ENCODE measurements around the gene SETBP1. TPM values are rescaled to one million over a fixed set of nuclear protein-coding genes. Genes with fewer than 3 reads are reported as not detected.

The SETBP1 gene
- total RNA-seq, 2 donors from 2014 or later = 17.3 to 20.1 TPM

DNA sequence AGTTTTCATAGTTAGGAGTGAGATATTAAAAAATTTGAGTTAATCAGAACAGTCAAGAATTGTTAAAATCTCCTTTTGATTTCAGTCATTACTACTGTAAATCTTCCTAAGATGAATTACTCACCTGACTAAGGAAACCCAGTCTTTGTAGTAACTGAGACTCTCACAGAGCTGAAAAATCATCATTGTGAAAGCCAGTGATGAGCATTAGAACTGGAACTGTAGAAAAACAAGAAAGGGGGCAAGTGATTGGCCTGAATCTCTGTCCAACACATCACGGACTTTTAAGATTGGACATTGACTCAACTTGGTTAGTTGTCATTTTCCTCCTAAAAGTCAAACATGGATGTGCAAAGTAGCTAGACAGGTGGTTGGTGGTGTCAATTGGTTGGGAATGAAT lies 21.9 kb downstream of the SETBP1 start:
- TF ChIP-seq, protein P1, sequence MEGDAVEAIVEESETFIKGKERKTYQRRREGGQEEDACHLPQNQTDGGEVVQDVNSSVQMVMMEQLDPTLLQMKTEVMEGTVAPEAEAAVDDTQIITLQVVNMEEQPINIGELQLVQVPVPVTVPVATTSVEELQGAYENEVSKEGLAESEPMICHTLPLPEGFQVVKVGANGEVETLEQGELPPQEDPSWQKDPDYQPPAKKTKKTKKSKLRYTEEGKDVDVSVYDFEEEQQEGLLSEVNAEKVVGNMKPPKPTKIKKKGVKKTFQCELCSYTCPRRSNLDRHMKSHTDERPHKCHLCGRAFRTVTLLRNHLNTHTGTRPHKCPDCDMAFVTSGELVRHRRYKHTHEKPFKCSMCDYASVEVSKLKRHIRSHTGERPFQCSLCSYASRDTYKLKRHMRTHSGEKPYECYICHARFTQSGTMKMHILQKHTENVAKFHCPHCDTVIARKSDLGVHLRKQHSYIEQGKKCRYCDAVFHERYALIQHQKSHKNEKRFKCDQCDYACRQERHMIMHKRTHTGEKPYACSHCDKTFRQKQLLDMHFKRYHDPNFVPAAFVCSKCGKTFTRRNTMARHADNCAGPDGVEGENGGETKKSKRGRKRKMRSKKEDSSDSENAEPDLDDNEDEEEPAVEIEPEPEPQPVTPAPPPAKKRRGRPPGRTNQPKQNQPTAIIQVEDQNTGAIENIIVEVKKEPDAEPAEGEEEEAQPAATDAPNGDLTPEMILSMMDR (conservative IDR thresholded peaks at IDR 0.05) = no peak
- no peaks in the 10 kb centered on the region for H3K9me3 Mint-ChIP-seq
- no peaks in the 10 kb centered on the region for H3K27me3 ChIP-seq (ENCODE audit: control insufficient read depth, insufficient read depth, low read length, poor library complexity, severe bottlenecking)
- H3K36me3 ChIP-seq (ENCODE audit: control insufficient read depth, insufficient read depth, low read length) = peaks cover 35% of the 10 kb centered on the region
- H3K27ac ChIP-seq (ENCODE audit: low read depth, low read length) = no peak overlapping the region
- peaks cover 12% of the 10 kb centered on the region for H3K4me1 ChIP-seq (ENCODE audit: control insufficient read depth, insufficient read depth, low read length)
- no peak overlapping the region for H3K9ac ChIP-seq (ENCODE audit: extremely low read depth, low read length, poor library complexity, severe bottlenecking)
- no peak overlapping the region for H3K4me3 ChIP-seq (ENCODE audit: low read length)
- H3K27me3 Mint-ChIP-seq (ENCODE audit: insufficient read depth) = no peaks in the 10 kb centered on the region
- WGBS, 2 experiments (ENCODE audit: insufficient coverage in 1 of 2, insufficient read length in 1 of 2) = 93 to 100% methylated on average over 1 of the region's 1 CpG
- H3K9me3 ChIP-seq (ENCODE audit: control insufficient read depth, low read length) = no peaks in the 10 kb centered on the region
- H3K4me1 Mint-ChIP-seq = peaks cover 38% of the 10 kb centered on the region
- no peak for DNase-seq
- H3K27ac Mint-ChIP-seq = no peak overlapping the region
- peaks cover 20% of the 10 kb centered on the region for H3K36me3 Mint-ChIP-seq (ENCODE audit: low read depth)
- H3K4me3 Mint-ChIP-seq = no peak overlapping the region

DNA sequence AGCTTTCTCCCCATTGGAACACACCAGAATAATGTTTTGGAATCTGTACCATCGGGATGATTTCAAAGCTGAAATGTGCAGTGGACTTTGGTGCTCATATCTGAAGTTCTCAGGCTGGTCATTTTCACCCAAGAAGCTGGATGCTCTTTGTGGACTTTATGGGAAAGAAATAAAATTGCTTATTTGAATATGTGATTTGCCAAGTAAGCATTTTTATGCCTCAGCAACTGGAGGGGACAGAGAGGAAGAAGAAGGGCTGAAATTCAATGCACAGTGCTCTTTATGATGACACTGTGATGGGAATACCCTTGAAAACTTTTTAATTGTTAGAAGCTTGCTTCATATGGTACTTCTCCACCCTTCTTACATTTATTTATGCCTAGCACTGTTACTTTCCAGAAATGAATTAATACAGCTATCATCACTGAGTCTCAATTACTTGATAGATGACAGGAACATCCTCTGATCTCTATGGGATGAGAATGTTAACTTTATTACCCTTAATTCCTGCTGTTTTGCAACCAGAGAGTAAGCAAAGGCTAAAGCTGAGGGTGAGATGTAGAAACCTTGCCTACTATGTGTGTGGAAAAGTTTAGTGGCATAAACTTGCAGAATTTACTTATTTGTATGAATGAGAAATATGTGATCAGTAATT lies 23.6 kb downstream of the SETBP1 start:
- H3K36me3 Mint-ChIP-seq (ENCODE audit: low read depth) = peaks cover 21% of the 10 kb centered on the region
- no peaks in the 10 kb centered on the region for H3K9me3 Mint-ChIP-seq
- peaks cover 45% of the 10 kb centered on the region for H3K4me1 Mint-ChIP-seq
- H3K9me3 ChIP-seq (ENCODE audit: control insufficient read depth, low read length) = no peaks in the 10 kb centered on the region
- no peaks in the 10 kb centered on the region for H3K27me3 ChIP-seq (ENCODE audit: control insufficient read depth, insufficient read depth, low read length, poor library complexity, severe bottlenecking)
- no peak overlapping the region for H3K27ac Mint-ChIP-seq
- no peak overlapping the region for H3K9ac ChIP-seq (ENCODE audit: extremely low read depth, low read length, poor library complexity, severe bottlenecking)
- TF ChIP-seq, protein P1 (conservative IDR thresholded peaks at IDR 0.05) = no peak
- H3K4me1 ChIP-seq (ENCODE audit: control insufficient read depth, insufficient read depth, low read length) = peaks cover 14% of the 10 kb centered on the region
- no peak overlapping the region for H3K4me3 Mint-ChIP-seq
- H3K36me3 ChIP-seq (ENCODE audit: control insufficient read depth, insufficient read depth, low read length) = peaks cover 41% of the 10 kb centered on the region
- no peak overlapping the region for H3K27ac ChIP-seq (ENCODE audit: low read depth, low read length)
- H3K4me3 ChIP-seq (ENCODE audit: low read length) = no peak overlapping the region
- DNase-seq = no peak
- H3K27me3 Mint-ChIP-seq (ENCODE audit: insufficient read depth) = no peaks in the 10 kb centered on the region
- 92 to 100% methylated on average over 1 of the region's 1 CpG for WGBS, 2 experiments (ENCODE audit: insufficient coverage in 1 of 2, insufficient read length in 1 of 2)

DNA sequence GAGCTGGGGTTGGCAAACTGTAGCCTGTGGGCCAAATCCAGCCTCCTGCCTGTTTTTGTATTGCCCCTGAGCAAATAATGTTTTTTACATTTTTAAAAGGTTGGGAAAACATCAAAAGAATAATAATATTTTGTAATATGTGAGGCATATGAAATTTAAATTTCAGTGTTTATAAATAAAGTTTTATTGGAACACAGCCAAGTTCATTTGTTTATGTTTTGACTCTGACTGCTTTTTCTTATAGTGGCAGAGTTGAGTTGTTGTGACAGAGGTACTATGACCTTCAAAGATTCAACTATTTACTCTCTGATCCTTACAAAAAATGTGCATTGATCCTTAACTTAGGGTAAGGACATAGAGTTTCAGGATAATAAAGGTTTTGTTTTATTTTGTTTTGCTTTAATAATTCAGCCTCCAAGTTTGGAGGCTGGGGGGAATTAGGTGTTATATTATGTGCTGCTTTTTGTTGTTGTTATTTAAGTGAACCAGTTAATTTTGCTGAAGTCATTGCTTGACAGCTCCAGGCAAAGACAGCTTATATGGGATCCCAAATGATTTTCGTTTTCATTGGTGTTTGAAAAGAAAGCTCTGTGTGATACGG lies 24.5 kb downstream of the SETBP1 start:
- H3K4me1 Mint-ChIP-seq = peaks cover 48% of the 10 kb centered on the region
- TF ChIP-seq, protein P1 (conservative IDR thresholded peaks at IDR 0.05) = no peak

More for the DNA sequence above, 24.5 kb downstream of the SETBP1 start:
- Mint-ChIP-seq H3K4me3 (no peak overlapping the region), H3K27me3 (ENCODE audit: insufficient read depth) (no peaks in the 10 kb centered on the region), H3K27ac (no peak overlapping the region), H3K36me3 (ENCODE audit: low read depth) (peaks cover 21% of the 10 kb centered on the region), H3K9me3 (no peaks in the 10 kb centered on the region)
- H3K9ac ChIP-seq (ENCODE audit: extremely low read depth, low read length, poor library complexity, severe bottlenecking) = no peak overlapping the region
- H3K9me3 ChIP-seq (ENCODE audit: control insufficient read depth, low read length) = no peaks in the 10 kb centered on the region
- WGBS, 2 experiments (ENCODE audit: insufficient coverage in 1 of 2, insufficient read length in 1 of 2) = 84% methylated on average over 2 of the region's 2 CpGs; no CpG with 5 or more reads in 1 of the 2 experiments
- H3K27ac ChIP-seq (ENCODE audit: low read depth, low read length) = no peak overlapping the region
- H3K36me3 ChIP-seq (ENCODE audit: control insufficient read depth, insufficient read depth, low read length) = peaks cover 41% of the 10 kb centered on the region
- H3K4me3 ChIP-seq (ENCODE audit: low read length) = no peak overlapping the region
- H3K27me3 ChIP-seq (ENCODE audit: control insufficient read depth, insufficient read depth, low read length, poor library complexity, severe bottlenecking) = no peaks in the 10 kb centered on the region
- no peak for DNase-seq
- H3K4me1 ChIP-seq (ENCODE audit: control insufficient read depth, insufficient read depth, low read length) = peaks cover 12% of the 10 kb centered on the region

Data from endodermal cell (in vitro differentiated cells).